ENCODE data around the gene SURF6.

The SURF6 gene

DNA sequence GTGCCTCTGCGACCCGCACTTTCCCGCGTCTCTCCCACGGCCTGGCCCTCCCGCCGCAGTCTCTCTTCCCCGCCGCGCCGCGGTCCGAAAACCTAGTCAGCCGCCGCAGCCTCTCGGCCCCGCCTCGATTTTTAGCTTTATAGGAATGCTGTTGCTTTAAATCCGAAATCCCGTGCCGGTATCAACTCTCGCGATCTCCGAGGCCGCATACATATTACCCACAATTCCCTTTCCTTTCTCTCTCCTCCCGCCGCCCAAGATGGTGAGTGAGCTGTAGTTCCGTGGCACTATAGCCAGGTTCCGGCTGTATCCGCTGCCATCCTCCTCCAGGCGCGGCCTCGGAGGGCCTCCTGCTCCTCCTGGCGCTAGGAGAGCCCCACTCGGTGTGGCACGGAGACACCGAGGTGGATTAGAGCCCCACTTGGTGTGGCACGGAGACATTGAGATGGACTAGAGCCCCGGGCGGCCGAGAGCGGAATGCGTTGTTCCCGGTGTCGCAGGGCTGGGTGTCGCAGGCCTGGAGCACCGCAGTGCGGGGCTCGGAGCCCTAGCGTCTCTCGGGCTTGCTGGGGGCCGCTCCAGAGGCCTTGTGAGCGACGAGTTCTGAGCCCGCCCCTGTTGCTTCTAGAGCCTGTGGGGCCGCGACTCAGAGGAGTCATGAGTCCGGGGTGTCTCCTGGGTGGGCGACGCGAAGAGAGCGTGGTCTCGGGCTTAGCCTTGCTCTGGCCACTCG lies 12.2 kb upstream of the SURF6 start, which contains the start of the genes MED22 and RPL7A:
TSS of gene MED22 (minus strand) at position 147 of the 733 bp plus-strand sequence. CDS start 1,469 bp downstream, outside the sequence.
TSS of gene RPL7A (plus strand) at position 234 of the 733 bp plus-strand sequence. CDS start at position 260, 26 bp downstream.
- peak within 1 kb of the TSS; percentile 98 for H3K9ac ChIP-seq (ENCODE audit: insufficient read length)
- peaks cover 78% of the 10 kb centered on the region for H3K36me3 ChIP-seq (ENCODE audit: insufficient read depth, low read length)
- H3K9me3 ChIP-seq (ENCODE audit: low read depth, low read length): no peaks in the 10 kb centered on the region
- peak within 1 kb of the TSS; percentile 93 for H3K4me3 ChIP-seq
- peak; percentile 99 for TF ChIP-seq POLR2AphosphoS5 (IDR thresholded peaks at IDR 0.05; ENCODE audit: borderline replicate concordance, low read depth, low read length)
- TF ChIP-seq FOXP2 (optimal IDR thresholded peaks at IDR 0.05; ENCODE audit: control extremely low read depth, extremely low read length, insufficient read depth): peak; percentile 42
- no peak for TF ChIP-seq EZH2 (IDR thresholded peaks at IDR 0.05)
- peak within 1 kb of the TSS; percentile 97 for H3K27ac ChIP-seq
- DNase-seq (ENCODE audit: low read depth, low spot score): peak; percentile 93

DNA sequence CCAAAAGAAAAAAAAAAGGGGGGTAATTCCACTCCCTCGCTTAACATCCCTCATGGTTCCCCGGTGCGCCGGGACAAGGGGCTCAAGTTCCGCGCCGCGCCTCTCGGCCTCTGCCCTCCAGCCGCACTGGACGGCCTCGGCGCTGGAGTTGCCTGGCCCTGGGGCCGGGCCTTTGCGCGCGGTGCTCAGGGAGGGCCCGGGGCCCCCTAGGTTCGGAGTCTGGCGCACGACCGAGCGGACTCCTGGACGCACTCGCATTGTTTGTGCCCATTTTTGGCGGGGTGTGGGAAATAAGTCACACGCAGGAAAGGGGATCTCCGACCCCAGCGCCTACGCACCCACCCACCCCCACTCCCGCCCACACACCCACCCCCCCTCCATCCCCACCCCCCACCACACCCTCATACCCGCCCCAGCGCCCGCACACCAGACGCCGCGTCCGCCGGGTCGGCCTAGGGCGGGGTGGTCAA lies 11.6 kb upstream of the SURF6 start:
- H3K9me3 ChIP-seq (ENCODE audit: low read depth, low read length): no peaks in the 10 kb centered on the region
- DNase-seq (ENCODE audit: low read depth, low spot score): no peak
- peak overlapping the region; percentile 98 for H3K9ac ChIP-seq (ENCODE audit: insufficient read length)
- no peak for TF ChIP-seq POLR2AphosphoS5 (IDR thresholded peaks at IDR 0.05; ENCODE audit: borderline replicate concordance, low read depth, low read length)
- no peak for TF ChIP-seq FOXP2 (optimal IDR thresholded peaks at IDR 0.05; ENCODE audit: control extremely low read depth, extremely low read length, insufficient read depth)
- H3K27ac ChIP-seq: peak overlapping the region; percentile 97; the same call in 1 of the 2 replicates
- peaks cover 81% of the 10 kb centered on the region for H3K36me3 ChIP-seq (ENCODE audit: insufficient read depth, low read length)
- peak overlapping the region; percentile 93 for H3K4me3 ChIP-seq

DNA sequence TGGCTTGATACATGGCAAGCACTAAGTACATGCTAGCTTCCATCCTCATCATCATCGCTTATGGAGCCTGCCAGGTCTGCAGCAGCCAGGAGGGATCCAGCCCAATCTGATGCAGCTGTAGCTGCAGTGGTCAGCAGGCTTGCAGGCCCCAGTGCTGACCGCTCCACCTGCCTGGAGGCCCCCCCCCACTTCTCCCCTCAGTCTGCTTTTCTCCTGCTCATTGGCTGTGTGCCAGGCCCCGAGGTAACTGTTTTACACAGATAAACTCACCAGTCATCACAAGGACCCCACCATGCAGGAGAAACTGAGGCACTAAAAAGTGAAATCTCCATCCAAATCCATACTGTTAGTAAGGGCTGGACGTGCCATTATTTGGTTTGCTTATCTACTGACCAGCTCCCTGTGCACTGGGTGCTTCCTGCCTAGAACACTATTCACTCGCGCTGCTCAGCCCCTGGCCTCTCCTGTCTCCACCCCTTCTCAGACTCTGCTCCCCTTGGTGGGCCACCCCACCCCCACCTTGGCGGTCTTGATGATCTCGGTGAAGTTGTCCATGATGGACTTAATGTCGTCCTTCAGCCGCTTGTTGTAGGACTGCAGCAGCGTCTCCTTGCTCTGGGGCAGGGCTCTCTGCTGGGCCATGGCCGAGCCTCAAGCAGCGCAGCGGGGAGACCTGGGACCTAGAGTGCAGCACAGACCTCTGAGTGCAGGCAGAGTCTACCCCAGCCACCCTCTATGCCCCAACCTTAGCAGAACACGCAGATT lies 10.2 kb upstream of the SURF6 start:
- Histone ChIP-seq H3K9ac (ENCODE audit: insufficient read length) (peak overlapping the region; percentile 95), H3K36me3 (ENCODE audit: insufficient read depth, low read length) (peaks cover 81% of the 10 kb centered on the region), H3K9me3 (ENCODE audit: low read depth, low read length) (no peaks in the 10 kb centered on the region), H3K27ac (no peak overlapping the region), H3K4me3 (peak overlapping the region; percentile 93)
- TF ChIP-seq EZH2 (IDR thresholded peaks at IDR 0.05) (no peak), POLR2AphosphoS5 (IDR thresholded peaks at IDR 0.05; ENCODE audit: borderline replicate concordance, low read depth, low read length) (no peak), FOXP2 (optimal IDR thresholded peaks at IDR 0.05; ENCODE audit: control extremely low read depth, extremely low read length, insufficient read depth) (no peak)
- DNase-seq (ENCODE audit: low read depth, low spot score): no peak

DNA sequence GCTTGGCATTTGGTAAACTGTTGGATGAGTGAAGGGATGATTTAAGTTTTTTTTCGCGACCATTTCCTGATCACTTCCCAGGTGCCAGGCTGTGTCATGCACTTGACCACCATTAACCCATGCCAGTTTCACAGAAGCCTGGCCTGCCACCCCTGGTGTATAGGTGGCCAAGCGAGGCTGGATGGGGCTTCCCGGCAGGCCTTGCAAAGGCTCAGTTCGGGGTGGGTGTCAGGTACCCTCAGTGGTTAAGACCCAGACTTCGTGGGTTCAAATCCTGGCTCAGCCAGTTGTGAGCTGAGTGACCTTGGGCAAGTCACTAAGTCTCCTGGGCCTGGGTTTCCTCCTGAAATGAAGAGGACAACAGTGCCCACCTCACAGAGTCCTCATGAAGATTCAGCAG lies 9.6 kb upstream of the SURF6 start:
- Histone ChIP-seq H3K27ac (no peak overlapping the region), H3K9ac (ENCODE audit: insufficient read length) (no peak overlapping the region), H3K9me3 (ENCODE audit: low read depth, low read length) (no peaks in the 10 kb centered on the region), H3K4me3 (no peak overlapping the region), H3K36me3 (ENCODE audit: insufficient read depth, low read length) (peaks cover 81% of the 10 kb centered on the region)
- DNase-seq (ENCODE audit: low read depth, low spot score): no peak
- TF ChIP-seq POLR2AphosphoS5 (IDR thresholded peaks at IDR 0.05; ENCODE audit: borderline replicate concordance, low read depth, low read length): no peak
- TF ChIP-seq FOXP2 (optimal IDR thresholded peaks at IDR 0.05; ENCODE audit: control extremely low read depth, extremely low read length, insufficient read depth): no peak

DNA sequence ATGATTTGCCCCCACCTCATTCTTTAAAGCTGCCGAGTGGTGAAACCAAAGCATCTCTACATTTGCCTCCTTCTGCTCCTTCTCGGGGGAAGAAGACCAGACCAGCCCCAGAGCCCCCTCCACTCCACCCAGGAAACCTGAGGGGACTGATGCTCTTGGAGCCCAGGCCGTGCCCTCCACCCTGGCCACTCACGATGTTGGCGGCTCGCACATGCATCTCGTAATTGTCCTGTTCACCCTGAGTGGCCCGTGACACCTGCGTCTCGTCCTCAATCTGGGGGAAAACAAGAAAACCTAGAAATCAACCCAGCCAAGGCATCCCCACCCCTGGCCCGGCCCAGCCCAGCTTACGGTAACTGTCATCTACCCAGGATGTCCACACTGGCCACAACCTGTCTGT lies 9.0 kb upstream of the SURF6 start:
- no peak for TF ChIP-seq EZH2 (IDR thresholded peaks at IDR 0.05)
- TF ChIP-seq FOXP2 (optimal IDR thresholded peaks at IDR 0.05; ENCODE audit: control extremely low read depth, extremely low read length, insufficient read depth): no peak
- TF ChIP-seq POLR2AphosphoS5 (IDR thresholded peaks at IDR 0.05; ENCODE audit: borderline replicate concordance, low read depth, low read length): no peak
- Histone ChIP-seq H3K36me3 (ENCODE audit: insufficient read depth, low read length) (peaks cover 81% of the 10 kb centered on the region), H3K27ac (no peak overlapping the region), H3K4me3 (no peak overlapping the region), H3K9ac (ENCODE audit: insufficient read length) (no peak overlapping the region), H3K9me3 (ENCODE audit: low read depth, low read length) (no peaks in the 10 kb centered on the region)
- DNase-seq (ENCODE audit: low read depth, low spot score): no peak

DNA sequence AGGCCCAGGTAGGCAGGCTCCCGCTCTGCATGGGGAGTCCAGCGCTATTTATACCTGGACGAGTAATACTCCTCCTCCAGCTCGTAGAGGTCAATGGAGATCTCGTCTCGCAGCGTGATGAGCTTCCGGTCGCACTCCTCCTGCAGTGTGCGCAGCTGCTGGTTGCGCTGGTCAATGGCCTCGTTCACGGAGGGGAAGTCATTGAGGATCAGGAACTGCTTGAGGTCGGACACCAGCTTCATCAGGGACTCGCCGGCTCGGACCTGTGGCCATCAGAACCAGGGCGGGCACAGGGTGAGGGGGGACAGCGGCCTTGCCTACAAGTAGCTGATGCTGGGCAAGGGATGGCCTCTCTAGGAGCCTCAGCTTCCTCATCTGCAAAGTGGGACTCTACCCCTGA lies 8.1 kb upstream of the SURF6 start:
- Histone ChIP-seq H3K4me3 (no peak overlapping the region), H3K27ac (no peak overlapping the region), H3K9me3 (ENCODE audit: low read depth, low read length) (no peaks in the 10 kb centered on the region), H3K9ac (ENCODE audit: insufficient read length) (no peak overlapping the region), H3K36me3 (ENCODE audit: insufficient read depth, low read length) (peaks cover 78% of the 10 kb centered on the region)
- no peak for TF ChIP-seq EZH2 (IDR thresholded peaks at IDR 0.05)
- TF ChIP-seq POLR2AphosphoS5 (IDR thresholded peaks at IDR 0.05; ENCODE audit: borderline replicate concordance, low read depth, low read length): no peak
- TF ChIP-seq FOXP2 (optimal IDR thresholded peaks at IDR 0.05; ENCODE audit: control extremely low read depth, extremely low read length, insufficient read depth): no peak
- no peak for DNase-seq (ENCODE audit: low read depth, low spot score)

DNA sequence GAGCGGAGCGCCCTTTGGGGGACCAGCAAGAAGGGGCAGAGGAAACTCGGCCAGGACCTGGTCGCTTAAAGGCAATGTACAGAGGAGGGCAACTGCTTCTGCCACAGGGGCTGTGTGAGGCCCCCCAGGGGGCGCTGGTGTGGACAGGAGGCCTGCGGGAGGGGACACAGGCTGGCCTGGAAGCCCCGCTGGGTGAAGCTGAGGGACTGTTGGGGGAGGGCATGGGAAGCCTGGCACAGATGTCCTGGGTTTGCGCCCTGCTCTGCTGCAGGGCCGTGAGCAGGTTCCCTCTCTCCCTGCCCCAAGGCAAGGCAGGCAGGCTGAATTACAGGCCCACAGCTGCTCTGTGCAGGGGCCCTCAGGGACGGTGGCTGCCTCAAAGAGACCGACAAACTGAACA lies 6.6 kb upstream of the SURF6 start:
- H3K9ac ChIP-seq (ENCODE audit: insufficient read length): no peak overlapping the region
- no peak overlapping the region for H3K27ac ChIP-seq
- H3K9me3 ChIP-seq (ENCODE audit: low read depth, low read length): no peaks in the 10 kb centered on the region
- DNase-seq (ENCODE audit: low read depth, low spot score): no peak
- H3K4me3 ChIP-seq: no peak overlapping the region
- TF ChIP-seq POLR2AphosphoS5 (IDR thresholded peaks at IDR 0.05; ENCODE audit: borderline replicate concordance, low read depth, low read length): no peak
- no peak for TF ChIP-seq EZH2 (IDR thresholded peaks at IDR 0.05)
- TF ChIP-seq FOXP2 (optimal IDR thresholded peaks at IDR 0.05; ENCODE audit: control extremely low read depth, extremely low read length, insufficient read depth): no peak
- H3K36me3 ChIP-seq (ENCODE audit: insufficient read depth, low read length): peaks cover 71% of the 10 kb centered on the region

DNA sequence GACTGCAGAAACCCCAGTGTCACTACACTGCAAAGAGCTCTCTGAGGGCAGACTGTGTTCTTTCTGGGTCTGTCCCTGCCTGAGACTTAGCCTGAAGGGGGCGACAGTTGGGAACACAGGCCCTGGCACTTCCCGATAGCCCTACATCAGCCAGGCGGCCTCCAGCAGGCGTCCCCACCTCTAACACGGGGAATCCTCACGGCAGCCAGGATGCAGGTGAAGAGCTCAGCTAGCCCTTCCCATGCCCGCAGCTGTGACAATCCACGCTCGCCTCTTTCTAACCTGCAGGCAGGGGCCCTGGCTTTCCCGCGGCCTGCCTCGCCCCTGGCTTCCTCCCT lies 6.0 kb upstream of the SURF6 start:
- Histone ChIP-seq H3K36me3 (ENCODE audit: insufficient read depth, low read length) (peaks cover 71% of the 10 kb centered on the region), H3K27ac (no peak overlapping the region), H3K9me3 (ENCODE audit: low read depth, low read length) (no peaks in the 10 kb centered on the region), H3K4me3 (no peak overlapping the region), H3K9ac (ENCODE audit: insufficient read length) (no peak overlapping the region)
- TF ChIP-seq EZH2 (IDR thresholded peaks at IDR 0.05) (no peak), POLR2AphosphoS5 (IDR thresholded peaks at IDR 0.05; ENCODE audit: borderline replicate concordance, low read depth, low read length) (no peak), FOXP2 (optimal IDR thresholded peaks at IDR 0.05; ENCODE audit: control extremely low read depth, extremely low read length, insufficient read depth) (no peak)
- no peak for DNase-seq (ENCODE audit: low read depth, low spot score)
